ENCODE data around the gene DFFB.
"Not testable (repeated sequence)": the region's sequence is repeated elsewhere in the genome, so short reads cannot be mapped to it uniquely, and the experiment has no call there.

DFFB gene

DNA sequence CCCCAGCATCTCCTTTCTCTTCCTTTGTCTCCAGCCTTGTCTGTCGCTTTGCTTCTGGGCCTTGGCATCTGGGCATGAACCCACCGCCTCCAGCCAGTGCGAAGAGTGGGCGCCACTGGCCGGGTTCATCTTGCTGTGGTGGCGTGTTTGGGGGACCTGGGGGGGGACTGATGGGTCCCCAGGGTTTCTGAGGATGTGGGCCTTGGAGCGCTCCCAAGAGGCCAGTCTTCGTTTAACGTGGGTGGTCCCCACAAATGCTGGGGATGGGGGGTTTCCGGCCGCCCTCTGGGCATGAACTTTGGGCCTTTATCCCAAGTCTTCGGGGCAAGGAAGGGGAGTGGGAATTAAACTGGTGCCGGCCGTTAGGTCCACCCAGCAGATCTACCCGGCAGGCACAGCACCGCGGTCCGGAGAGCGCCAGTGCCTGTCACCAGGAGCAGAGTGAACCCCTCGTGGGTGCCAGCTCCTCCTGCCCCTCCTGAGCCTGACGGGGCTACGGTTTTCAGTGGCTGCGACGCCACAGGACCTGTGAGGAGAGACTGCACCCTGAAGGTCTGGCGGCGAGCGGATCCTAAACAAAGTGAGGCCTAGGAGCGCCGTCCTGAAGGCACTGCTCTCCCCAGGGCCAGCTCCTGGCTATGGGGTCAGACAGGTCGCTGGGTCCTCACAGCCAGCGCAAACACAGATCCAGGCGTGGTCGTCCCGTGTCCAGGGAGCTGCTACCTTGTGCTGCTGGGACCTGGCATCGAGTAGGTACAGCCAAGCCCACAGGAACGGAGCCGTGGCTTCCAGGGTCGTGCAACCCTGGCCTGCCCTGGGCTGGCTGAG, 54.9 kb downstream of the DFFB start:
- peak; percentile 25 for DNase-seq

DNA sequence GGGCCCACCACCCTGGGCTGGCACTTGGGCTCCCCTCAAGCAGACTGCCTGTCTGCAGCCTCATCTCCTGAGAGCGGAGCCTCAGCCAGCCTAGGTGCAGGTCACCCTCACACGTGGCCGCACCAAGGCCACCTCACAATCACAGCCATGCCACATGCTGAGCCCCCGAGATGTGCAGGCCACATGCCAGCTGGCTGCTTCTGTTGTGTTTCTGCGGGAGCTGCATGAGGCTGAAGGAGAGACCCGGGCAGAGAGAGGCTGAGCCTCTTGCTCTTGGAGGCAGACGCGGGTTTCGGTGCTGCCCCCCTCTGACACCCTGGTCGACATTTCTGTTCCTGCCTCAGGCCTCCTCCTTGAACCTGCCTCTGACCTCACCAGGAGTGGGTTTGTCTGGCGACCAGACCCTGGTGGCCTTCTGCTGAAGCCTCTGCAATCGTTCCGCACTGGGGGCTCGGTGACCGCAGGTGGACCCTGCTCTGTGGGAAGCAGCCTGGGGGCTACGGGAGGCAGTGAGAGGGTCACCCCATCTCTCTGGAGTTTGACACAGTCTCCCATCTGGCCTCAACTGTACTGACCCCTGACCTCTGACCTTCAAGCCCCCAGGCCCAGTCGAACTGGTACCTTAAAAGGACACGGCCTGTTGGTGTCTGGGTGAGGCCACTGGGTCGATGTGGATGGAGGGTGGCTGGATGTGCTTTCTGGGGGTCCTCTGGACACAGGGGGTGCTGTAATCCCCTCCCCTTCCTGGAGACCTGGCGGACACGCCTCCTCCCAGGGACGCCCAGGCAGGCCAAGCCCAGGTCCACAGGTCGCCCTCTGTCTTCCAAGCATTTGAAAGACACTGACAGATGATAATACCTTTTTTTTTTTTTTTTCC, 55.8 kb downstream of the DFFB start:
- peak; percentile 20 for DNase-seq

DNA sequence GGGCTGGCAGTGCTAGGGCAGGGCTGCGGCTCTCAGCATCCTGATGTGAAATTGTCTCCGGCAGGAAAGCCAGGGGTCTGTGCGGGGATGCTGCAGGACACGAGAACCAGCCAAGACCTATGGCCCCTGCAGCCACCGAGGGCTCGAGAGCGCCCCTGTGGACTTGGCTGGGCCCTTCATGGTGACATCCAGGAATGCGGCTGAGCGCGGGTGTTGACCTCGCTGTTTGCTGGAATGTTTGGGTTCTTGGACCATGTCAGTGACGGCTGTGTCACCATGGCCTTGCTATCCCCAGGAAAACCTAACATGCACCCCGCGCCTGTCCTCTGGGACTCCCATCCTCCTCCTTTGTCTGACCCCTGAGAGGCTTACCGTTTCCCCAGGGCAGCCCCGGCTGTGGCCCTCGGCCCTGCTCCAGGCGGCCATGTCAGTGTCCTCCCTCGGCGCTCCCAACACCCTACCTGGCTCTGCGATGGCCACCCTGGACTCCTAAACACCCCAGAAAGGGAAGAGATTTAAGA, 57.1 kb downstream of the DFFB start:
- DNase-seq = peak; percentile 15

DNA sequence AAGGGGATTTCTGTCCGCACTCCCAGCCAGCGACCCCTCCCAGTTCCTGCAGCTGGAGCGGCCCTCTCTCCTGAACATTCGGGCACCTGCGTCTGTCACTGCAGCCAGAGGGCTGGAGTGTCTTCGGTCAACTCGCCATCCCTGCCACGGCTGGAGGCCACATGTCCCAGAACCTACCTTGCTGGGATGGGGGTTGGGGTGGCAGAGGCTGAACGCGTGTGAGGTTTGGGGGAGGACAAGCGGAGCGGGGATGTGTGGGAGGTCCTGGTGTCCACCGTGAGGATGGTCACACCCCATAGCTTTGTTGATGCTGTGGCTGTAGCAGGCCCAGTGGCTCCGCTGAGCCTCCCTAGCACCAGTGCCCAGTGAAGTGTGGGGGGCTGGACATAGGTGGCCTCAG, 57.6 kb downstream of the DFFB start:
- DNase-seq = peak; percentile 12

DNA sequence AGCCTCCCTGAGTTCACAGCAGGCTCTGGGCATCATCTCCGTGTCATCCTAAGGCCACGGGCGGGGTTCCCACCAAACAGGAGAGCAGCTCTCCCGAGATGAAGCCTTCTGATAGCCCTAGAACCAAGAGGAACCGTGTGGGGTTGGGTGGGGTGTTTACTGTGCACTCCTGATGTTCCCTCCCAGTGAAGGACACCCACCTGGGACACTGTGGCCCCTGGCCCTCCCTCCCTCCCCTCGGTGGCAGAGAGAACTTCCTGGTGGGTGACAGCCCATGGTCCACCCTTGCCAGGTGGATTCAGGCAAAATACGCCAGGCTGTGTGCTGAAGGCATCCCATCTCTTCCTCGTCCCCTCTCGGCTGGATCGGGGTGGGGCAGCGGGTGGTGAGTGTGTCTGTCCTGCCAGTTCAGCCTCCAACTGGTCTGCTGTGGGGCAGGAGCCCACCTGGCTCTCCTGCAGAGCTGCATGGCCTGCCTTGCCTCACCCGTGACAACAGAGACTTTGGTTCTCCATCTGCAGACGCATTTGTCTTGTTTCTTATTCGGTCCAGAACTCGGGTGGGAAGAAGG, 58.4 kb downstream of the DFFB start:
- peak; percentile 17 for DNase-seq

DNA sequence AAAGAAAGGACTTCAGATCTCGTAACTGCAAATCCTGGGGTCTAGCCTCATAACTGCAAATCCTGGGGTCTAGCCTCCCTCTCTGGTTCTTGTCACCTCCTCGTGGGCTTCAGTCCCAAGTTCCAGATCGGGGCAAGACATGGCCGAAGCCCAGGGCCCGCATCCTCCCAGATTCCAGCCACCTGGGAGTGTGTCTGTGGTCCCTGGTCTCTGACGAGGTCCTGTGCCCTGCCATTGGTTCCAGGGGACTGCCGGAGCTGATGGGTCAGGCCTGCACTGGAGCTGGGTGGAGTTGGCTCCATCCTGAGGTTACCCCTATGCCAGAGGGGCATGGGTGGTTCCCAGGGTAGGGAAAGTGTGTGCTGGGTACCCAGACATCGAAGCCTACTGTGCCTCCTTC, 60.5 kb downstream of the DFFB start:
- no peak for DNase-seq

DNA sequence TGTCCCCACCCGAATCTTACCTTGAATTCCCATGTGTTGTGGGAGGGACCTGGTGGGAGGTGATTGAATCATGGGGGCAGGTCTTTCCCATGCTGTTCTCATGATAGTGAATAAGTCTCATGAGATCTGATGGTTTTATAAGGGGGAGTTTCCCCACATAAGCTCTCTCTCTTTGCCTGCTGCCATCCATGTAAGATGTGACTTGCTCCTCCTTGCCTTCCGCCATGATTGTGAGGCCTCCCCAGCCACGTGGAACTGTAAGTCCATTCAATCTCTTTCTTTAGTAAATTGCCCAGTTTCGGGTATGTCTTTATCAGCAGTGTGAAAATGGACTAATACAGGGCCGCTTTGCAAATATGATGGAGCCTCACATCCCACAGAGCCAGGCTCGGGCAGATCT, 61.1 kb downstream of the DFFB start:
- not testable (repeated sequence) for DNase-seq

DNA sequence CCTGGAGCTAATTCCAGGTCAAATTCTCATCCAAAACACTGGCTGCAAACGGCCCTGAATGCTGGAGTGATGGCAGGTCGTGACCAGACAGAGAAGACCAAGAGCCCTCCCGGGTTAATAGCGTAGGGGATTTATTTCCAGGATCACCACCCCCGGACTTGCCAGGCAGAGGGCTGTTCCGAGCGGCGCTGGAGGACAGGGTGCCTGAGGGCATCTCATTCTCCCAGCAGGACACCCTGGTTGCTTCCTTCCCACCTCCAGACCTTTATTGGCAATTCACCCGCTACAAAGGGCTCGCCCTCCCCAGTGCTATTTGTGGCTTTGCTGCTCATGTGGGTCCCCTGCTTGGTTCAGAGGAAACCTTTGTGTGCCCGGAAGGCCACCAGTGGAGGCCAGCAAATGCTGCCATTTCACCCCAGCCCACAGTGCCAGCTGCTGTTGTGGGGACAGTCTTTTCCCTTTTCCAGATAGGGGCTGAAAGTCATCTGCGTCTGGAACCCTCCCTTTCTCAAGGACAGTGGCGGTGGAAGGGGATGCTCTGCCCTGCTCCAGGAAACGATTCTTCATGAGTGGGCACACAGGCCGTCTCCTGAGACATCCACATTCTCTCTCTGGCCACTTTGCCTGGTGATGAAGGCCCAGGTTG, 61.8 kb downstream of the DFFB start:
- DNase-seq = no peak

DNA sequence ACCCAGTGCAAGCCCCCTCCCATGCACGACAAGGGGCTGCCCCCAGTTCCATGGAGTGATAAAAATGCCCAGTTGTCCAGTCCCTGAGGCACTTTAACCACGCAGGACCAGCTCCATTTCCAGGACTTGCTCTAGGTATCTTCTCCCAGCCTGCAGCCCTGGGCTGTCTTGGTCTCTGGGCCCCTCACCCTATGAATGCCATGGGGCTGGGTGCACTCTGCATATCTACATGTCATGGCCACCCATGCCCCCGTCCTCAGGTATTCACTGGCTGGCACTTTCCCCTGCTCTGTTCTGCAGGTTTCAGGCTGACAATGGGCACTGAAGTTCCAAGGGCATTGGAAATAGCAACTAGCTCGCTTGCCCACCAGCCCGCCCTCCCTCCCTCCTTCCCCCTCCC, 62.4 kb downstream of the DFFB start:
- DNase-seq = no peak

DNA sequence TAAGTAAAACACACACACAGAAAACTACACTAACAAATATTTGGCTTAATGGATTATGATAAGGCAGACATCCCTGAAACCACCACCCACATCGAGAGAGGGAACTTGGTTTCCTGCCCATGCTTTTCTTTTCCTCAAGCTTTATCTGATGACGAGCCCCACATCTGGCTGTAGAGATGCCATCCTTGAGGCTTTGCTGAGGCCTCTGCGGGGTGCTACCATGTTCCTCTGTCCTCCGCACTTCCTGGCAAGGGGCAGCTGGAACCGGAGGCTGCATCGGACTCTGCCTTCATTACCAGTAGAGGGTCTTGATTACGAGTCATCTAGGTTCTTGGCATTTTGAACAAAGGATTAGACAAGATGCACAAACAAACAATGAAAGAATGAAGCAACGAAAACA, 64.5 kb downstream of the DFFB start:
- DNase-seq = no peak

DNA sequence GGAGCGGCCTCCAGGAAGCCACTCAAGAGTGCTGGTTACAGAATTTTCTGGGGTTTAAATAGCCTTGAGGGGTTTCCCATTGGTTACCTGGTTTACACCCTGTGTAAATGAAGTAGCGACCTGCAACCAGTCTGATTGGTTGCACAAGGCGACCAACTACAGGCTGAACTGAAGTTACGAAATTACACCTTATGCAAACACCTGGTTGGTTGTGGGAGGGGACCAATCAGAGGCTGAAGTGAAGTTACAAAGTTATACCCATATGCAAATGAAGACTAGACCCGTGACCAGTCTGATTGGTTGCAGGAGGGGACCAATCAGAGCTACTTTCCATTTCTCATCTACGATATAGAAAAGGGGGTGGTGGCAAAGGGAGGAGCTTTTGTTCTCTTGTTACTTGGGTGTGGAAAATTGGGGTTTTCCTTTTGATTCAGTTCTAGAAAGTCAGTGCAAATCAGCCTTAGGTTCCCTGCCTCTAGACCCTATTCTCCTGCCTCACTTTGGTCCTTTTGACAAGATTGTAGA, 65.0 kb downstream of the DFFB start:
- no peak for DNase-seq

DNA sequence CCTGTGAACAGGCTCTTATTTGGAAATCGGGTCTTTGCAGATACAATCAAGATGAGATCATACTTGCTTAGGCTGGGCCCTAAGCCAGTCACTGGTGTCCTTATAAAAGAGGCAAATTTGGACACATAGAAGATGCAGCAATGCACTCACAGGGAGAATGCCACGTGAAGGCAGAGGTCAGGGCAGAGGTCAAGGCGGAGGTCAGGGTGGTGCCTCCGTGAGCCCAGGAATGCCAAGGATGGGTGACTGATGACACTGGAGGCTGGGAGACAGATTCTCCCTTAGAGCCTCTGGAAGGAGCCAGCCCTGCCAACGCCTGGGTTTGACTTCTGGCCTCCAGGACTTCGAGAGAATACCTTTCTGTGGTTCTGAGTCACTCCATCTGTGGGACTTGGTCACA, 65.6 kb downstream of the DFFB start:
- DNase-seq = no peak

DNA sequence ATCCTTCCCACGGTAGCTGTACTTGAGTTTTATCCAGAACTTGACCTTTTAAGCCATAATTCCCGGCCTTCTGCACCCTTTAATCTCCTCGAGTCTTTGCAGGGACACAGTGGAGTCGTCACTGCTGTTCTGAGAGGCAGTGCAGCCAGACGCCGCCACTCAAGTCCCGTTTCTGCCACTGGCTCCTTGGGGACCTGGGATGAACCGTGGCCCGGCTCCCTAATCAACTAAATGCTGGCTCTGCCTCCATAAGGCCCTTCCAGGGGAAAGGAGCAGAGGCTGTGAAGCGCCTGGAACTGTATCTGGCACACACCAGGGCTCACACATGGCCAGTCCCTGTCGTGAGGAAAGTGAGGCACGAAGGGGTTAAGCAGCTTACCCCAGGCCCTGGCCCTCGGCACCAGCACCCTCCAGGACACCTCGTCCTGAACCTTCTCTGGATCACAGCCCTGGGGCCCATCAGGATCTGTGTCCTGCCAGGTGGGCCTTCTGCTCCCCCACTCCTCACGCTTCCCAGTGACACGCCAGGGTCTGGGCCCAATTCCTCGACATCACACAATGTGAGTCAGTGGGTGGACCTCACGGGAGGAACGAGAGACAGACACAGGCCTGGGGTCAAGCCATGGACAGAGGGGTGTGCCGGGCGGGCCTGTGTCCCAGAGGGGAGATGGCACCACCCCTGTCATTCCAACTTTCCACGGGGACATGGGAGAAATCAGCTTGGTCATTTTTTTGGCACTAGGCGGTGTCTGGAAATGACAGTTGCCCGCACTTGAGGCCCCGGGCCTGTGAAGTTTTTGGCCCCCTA, 66.3 kb downstream of the DFFB start:
- no peak for DNase-seq

DNA sequence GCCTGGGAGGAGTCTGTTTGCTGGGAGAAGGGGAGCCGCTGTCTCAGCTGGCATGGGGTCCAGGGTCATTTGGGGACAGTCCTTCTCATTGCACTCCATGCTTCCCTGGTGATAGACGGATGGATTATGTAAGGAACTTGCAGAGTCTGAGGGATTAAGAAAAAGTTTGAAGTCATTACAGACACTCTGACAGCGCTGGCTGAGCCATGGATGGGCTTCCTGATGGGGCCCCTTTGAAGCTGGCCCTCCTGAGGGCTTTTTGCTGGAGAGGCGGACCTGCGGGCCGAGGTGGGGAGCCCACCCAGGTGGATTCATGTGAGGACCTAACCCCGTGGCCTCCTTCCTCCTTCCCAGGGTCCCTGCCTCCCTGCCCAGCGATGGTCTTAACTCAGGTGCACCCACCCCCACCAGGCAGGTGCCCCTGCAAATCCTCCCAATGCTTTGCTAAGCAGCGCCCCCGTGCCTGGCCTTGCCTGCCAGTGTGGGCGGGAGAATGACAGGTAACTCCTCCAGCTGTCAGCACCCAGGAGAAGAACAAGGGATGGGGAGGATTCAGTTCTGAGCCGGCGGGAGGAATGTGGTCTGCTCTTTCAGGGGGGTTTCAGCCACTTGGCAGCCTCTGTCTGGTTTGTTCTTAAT, 67.0 kb downstream of the DFFB start:
- DNase-seq = no peak

DNA sequence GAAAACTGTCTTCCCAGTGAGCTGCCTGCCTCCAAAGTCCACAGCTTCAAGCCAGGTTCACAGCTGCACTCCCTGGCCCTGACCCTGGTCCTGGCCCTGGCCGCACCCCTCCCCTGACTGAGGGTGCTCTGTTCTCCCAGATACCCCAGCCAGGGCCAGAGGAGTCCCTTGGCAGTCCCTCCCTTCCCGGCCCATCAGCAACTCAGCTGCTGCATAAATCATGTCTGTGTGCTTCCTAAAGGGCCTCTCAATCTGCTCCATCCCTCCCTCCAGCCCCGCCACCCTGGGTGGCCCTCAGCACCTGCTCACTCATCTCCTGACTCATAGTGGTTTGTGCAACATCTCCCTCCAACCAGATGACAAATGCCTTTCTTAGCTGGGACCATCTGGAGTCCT, 67.5 kb downstream of the DFFB start:
- no peak for DNase-seq

DNA sequence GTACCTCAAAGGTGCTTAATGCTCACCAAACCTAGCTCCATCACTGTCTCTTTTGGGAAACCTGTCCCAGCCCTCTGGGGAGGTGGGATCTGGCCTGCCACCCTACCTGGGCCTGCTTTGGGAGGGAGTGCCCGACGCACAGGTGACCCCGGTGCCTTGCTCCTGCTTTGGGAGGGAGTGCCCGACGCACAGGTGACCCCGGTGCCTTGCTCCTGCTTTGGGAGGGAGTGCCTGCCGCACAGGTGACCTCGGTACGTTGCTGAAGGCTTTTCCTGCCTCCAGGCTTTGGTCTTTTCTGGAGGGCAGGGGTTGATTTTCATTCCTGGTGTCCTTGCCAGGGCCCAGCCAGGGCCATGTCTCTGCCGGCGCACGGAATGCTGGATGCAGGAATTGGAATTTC, 68.0 kb downstream of the DFFB start:
- no peak for DNase-seq

DNA sequence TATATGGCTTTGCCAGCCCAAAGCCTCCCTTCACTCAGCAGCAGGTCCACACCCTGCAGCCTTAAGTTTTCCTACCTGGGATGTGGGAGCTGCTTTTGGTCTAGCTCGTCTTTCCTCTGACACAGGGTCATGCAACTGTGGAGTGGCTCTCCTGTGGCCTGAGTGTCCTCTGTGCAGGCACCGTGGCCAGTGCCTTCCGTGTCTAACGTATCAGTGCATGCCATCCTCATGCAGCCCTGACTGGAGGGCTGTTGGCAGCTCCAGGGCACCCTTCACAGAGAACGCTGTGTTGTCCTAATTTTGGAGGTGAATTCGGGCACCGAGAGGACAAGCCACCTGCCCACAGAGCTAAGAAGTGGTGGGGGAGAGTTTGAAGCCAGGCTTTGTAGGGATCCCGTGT, 68.5 kb downstream of the DFFB start:
- no peak for DNase-seq

DNA sequence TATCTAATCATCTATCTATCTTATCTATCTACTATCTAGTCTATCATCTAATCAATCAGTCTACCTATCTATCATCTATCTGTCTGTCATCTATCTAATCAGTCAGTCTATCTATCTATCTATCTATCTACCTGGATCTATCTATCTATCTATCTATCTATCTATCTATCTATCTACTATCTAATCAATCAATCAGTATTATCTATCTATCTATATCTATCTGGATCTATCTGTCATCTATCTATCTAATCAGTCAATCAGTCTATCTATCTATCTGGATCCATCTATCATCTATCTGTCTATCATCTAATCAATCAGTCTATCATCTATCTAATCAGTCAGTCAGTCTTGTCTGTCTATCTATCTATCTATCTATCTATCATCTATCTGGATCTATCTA, 69.7 kb downstream of the DFFB start:
- no peak for DNase-seq

DNA sequence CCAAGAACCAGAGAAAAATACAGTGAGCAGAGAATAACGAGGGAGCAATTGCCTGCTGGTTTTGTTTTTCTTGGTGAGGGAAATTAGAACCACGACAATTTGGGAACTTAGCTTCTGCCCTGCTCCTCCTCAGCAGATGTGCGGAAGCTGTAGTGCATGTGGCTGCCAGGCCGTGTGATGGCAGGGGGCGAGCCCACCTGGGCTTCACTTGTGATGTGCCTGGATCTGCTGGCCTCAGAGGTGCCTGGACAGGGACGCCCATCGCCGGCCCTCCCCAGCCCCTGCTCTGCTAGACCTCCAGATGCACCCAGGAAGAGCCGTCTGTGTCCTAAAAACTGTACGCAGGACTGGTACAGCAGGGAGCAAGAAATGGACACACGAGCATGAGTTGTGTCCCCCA, 71.3 kb downstream of the DFFB start:
- no peak for DNase-seq

DNA sequence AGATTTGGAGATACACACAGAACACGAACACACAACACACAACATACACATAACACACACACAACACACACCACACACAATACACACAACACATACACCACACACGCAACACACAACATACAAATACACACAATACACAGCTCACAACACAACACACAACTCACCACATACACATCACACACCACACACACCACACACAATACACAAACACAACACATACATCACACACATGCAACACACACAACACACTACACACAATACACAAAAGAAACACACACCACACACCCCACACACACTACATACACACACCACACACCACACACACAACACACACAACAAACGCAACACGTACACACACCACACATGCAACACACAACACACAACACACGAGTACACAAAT, 71.8 kb downstream of the DFFB start:
- DNase-seq = no peak

DNA sequence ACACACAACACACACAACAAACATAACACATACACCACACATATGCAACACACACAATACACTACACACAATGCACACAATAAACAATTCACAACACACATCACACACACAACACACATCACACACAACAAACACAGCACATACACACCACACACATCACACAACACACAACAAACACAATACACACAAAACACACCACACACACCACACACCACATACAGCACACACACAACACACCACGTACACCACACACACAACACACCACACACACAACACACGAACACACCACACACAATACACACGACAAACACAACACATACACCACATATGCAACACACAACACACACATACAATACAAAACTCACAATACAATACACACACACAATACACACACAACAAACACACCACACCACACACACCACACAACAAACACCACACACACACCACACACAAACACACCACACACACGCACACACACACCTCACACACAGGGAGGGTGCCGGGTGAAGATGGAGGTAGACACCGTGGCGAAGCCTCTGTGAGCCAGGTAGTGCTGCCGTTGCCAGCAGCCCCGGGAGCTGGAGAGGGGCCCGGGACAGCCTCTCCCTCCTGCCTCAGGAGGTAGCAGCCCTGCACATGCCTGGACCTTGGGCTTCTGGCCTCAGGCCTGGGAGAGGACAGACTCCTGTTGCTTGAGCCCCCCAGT, 73.2 kb downstream of the DFFB start:
- no peak for DNase-seq
